Measurements from ENCODE around the gene GIGYF1.
"Not testable (repeated sequence)": the region's sequence is repeated elsewhere in the genome, so short reads cannot be mapped to it uniquely, and the experiment has no call there.

Gene GIGYF1

GRCh38 chr7:100671353-100672327, 22.4 kb downstream of the GIGYF1 start:
- no peak for DNase-seq
- ATAC-seq = no peak

- DNase-seq (no peak), ATAC-seq (no peak)
These were observed 24.0 kb downstream of the GIGYF1 start for GRCh38 chr7:100670074-100670473.

- not testable (repeated sequence) for ATAC-seq, DNase-seq
These were observed 24.9 kb downstream of the GIGYF1 start for GRCh38 chr7:100669106-100669505.

DNA sequence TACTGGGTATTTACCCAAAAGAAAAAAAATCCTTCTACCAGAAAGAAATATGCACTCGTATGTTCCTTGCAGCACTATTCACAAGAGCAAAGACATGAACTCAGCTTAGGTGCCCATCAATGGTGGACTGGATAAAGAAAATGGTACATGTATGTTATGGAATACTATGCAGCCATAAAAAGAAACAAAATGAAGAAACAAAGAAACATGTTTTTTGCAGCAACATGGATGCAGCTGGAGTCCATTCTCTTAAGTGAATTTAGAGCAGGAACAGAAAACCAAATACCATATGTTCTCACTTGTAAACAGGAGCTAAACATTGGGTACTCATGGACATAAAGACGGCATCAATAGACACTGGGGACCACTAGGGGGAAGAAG, 26.0 kb downstream of the GIGYF1 start:
- ATAC-seq = no peak
- DNase-seq = no peak

DNA sequence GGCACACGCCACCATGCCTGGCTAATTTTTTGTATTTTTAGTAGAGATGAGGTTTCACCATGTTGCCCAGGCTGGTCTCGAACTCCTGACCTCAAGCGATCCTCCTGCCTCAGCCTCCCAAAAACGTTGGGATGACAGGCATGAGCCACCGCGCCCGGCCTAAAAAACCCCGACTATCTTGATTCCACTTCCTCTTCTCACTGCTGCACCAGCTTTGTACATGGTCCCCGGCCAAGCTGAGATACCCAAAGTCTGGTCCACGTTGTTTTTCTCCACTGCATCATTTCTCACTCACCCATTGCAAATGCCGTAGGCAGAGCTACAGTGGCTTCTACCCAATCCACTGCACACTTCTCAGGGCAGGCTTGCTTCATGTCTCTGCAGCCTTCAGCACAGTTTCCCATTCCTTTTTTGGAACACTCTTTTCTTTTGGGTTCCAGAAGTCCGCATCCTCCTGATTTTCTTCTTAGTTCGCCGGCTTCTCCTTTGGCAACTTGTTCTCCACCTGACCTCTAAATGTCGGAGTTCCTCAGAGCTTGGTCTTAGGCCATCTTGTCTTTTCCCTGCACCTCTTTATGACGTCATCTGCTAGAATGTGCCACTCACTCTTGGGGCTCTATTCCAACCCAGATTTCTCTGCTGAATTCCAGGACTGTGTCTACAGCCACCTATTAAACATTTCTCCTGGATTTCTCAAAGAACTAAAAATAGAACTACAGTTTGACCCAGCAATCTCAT, 26.6 kb downstream of the GIGYF1 start:
- no peak for ATAC-seq
- DNase-seq = no peak

GRCh38 chr7:100665168-100665726, 28.8 kb downstream of the GIGYF1 start:
- no peak for DNase-seq
- no peak for ATAC-seq

GRCh38 chr7:100662194-100662776, 31.8 kb downstream of the GIGYF1 start:
- not testable (repeated sequence) for DNase-seq

GRCh38 chr7:100655908-100656674, 38.0 kb downstream of the GIGYF1 start, which contains the start of gene ACTL6B:
Gene ACTL6B, minus strand, starts transcription at chr7:100656448. Its CDS starts 94 bp downstream, at chr7:100656354.
- ATAC-seq (peak; percentile 53), DNase-seq (peak; percentile 71)

More at GRCh38 chr7:100662194-100662776, 31.8 kb downstream of the GIGYF1 start:
- not testable (repeated sequence) for ATAC-seq

DNA sequence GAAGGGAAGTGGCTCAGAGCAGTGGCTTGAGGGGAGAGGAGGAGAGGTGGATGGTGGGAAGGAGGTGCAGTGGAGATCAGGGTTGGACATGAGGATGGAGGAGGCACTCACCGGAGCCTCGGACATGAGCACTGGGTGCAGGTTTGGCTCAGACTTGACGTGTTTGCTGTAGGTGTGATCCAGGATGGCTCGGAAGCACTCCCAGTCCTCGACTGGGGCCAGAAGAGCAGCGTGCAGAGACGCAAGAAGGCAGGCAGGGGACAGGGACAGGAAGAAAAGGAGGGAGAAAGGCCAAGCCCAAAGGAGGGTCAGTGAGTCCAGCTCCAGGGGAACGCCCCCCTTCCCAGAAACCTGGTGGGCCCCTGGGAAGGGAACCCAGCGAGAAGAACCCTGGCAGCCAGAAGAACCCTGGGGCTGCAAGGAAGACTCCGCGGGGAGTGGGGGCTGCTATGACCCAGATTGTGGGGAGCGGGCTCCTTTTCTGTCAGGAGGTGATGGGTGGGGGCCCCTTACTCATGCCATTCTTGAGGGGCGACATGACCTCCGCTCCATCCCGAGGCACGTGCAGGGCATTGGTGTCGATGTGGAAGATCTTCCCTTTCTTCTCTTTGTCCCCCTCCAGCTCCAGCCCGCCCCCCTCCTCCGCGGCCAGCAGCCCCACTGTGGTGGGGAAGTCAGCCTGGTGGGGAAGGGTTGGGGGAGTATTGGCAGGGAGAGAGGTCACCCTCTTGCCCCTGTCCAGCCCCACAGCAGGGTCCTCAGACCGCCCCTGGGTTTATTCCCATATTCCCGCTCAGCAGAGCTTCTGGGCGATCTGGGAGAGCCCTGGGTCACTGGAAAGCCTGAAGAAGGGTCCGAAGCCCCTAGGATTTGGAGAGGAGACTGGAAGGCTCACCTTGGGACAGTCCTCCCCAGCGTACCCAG, 38.9 kb downstream of the GIGYF1 start:
- DNase-seq (no peak), ATAC-seq (no peak)

- DNase-seq (no peak), ATAC-seq (no peak)
These were observed 44.1 kb downstream of the GIGYF1 start for GRCh38 chr7:100649826-100650565.

DNA sequence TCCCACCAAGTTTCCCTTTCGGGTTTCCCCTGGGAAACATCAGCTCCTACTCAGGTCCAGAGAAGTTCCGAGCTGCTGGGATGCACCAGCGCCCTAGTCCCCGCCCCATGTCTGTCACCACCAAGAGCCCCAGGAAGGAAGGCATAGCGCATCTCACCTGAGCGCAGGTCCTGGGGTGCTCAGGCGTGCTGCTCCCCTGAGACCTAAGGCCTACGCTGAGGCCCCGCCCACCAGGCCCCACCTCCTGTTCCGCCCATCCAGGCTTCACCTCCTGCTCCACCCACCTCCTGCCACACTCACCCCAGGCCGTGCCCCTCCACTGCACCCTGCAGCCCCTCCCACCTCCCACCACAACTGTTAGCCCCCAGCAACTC, 51.5 kb downstream of the GIGYF1 start:
- ATAC-seq = peak; percentile 50
- DNase-seq = peak; percentile 41

GRCh38 chr7:100641860-100642533, 52.1 kb downstream of the GIGYF1 start:
- no peak for DNase-seq
- no peak for ATAC-seq

- DNase-seq (no peak), ATAC-seq (no peak)
These were observed 52.6 kb downstream of the GIGYF1 start, which contains the start of gene TFR2 for GRCh38 chr7:100641463-100641859. Gene TFR2, minus strand, starts transcription at chr7:100641552. Its CDS starts 43 bp downstream, at chr7:100641509.

DNA sequence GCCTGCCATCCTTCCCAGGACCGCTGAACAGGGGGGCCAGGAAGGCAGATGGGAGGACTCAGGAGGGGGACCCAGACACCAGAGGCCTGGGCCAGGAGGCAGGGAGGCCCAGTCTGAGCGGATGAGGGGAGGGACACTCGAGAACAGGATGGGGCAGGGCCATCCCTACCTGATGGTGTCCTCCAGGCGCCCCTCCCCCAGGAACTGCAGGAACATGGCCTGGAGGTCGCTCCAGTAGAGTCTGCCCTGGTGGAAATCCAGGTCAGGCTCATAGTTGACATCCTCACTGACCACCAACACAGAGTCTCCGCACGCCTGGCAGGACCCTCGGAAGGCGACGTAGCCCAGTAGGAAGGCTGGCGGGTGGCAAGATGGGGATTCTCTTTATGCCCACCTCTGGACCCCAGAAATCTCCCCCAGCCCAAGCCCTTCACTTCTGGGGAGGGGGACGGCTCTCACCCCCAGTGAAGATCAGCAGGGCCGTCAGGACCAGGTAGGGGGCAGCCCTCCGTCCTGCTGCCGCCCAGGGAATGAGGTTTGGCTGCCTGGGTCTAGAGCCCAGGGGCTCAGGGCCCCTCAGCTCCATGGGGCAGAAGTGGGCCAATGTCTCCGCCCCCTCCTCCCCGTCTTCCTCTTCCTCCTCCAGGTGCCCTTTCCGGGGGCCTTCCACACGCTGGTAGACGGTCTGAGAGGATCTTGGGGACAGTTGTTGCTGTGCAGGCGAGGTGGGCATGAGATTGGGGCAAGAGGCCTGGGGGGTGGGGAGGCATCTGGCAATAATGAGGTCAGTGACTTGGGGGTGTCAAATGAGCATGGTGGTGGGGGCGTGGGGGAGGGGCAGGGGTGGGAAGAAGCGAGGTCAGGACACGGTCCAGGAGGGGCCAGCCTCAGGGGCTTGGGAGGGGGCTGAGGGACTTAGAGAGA, 53.3 kb downstream of the GIGYF1 start:
- ATAC-seq = no peak
- DNase-seq = no peak

DNA sequence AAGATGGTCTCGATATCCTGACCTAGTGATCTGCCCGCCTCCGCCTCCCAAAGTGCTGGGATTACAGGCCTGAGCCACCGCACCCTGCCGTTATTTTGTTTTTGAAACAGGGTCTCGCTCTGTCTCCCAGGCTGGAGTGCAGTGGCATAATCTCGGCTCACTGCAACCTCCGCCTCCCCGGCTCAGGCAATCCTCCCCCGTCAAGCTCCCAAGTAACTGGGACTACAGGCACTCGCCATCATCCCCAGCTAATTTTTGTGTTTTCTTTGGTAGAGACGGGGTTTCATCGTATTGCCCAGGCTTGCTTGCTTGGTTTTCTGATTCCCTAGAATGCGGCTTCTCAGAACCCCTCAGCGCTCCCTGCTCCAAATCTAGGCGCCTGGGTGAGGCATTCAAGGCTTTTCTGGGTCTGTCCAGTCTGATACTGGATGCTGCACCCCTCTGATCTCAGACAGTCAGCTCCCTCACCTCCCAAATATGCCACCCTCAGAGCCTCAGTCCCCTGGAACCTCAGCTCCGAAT, 54.0 kb downstream of the GIGYF1 start:
- ATAC-seq (no peak), DNase-seq (no peak)

DNA sequence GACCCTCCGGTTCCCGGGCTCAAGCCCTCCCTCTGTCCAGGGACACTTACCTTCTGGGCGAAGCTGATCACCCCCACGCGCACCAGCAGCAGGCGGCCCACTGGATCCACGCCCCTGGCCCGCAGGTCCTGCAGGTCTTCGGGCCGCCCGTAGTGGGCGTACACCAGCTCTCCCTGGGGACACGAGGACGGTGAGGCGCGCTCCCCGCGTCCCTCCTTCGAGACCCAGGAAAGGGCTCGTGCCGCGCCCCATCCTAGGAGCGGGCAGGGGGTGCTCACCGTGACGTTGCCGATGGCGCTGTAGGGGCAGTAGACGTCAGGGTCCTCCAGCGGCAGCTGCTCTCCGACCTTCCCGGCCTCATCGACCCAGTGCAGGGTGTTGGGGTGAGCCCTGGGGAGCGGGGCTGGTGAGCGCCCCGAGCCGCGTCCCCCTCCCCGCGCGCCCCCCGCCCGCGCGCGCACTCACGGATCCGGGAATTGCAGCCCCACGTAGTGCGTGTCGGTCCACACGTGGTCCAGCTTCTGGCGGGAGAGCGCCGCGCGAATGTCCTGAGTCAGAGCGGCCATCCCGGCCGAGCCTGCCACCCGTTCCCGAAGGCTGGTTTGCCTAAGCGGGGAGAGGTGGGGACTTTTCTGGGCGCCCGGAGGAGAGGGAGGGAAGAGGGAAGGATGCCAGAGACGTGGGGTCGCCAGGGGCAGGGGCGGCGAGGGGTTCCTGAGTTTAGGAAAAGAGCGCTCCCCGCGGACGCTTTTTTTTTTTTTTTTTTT, 60.9 kb downstream of the GIGYF1 start:
- ATAC-seq = peak; percentile 77
- DNase-seq = peak; percentile 77

- ATAC-seq (no peak), DNase-seq (no peak)
These were observed 64.0 kb downstream of the GIGYF1 start for GRCh38 chr7:100630066-100630465.
